GM21526 (cell line): ENCODE measurements around the gene TMEM138.

ENCODE experiments used
- ATAC-seq: cut with Tn5 transposase; IDR thresholded peaks from one replicate; pipeline ENCODE4 v1.9.1; 2021; ENCODE audit warnings: moderate library complexity; ENCODE audit not compliant: unreplicated experiment, low FRiP score

The TMEM138 gene

DNA sequence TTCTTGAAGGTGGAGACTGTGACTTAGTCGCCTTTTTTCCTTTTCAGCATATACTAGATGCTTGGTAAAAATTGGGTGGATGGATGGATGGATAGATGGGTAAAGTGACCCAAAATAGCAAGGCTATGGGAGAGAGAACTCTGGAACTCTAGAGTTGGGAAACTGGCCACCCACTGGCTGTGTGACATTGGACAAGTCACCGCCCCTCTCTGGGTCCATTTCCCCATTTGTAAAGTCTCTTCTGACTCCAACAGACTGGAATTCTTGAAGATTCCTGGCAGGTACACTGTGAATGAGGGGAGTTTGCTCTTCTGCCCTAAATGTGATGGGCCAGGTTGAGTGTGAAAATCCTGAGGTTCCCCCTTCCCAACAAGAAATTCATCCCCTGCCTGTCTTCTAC lies 21.2 kb upstream of the TMEM138 start:
- ATAC-seq: no peak

DNA sequence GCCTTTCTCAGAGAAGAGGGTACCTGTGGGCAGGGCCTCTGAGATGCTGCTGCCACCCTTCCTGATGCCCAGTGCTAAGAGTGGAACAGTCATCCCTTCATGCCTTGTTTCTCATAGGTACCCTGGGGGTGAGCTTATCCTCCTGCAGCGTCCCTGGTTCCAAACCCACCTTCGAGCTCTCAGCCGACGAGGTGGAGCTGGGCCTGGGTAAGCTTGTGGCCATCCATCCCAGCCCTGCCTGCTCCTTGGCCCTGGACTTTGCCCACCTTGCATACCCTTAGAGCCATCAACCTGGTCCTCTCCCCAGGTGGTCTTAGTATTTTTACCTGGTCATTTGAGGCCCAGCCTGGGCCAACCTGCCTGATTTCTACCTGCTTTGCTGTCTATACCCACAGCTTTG lies 20.5 kb upstream of the TMEM138 start:
- ATAC-seq: no peak

DNA sequence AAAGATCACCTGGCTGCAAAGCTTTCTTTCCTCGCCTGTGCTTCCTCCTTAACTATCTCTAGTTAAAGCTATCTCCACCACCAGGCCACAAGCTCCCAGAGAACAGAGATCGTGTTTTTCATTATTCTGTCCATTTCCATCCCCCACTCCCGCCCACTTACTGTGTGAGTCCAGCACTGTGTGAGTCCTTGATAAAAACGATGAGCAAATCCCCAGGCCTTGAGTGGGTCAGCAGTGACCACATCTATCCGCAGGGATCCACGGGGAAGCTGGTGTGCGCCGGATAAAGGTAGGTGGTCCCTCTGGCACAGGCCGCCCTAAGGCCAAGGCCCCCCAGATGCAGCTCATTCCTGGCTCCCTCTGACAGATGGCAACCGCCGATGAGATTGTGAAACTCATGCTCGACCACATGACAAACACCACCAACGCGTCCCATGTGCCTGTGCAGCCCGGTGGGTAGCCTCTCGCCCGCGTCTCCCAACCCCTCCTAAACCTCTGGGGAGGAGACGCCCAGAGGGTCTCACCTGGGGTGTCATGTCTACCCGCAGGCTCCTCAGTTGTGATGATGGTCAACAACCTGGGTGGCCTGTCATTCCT lies 19.9 kb upstream of the TMEM138 start:
- ATAC-seq: no peak

DNA sequence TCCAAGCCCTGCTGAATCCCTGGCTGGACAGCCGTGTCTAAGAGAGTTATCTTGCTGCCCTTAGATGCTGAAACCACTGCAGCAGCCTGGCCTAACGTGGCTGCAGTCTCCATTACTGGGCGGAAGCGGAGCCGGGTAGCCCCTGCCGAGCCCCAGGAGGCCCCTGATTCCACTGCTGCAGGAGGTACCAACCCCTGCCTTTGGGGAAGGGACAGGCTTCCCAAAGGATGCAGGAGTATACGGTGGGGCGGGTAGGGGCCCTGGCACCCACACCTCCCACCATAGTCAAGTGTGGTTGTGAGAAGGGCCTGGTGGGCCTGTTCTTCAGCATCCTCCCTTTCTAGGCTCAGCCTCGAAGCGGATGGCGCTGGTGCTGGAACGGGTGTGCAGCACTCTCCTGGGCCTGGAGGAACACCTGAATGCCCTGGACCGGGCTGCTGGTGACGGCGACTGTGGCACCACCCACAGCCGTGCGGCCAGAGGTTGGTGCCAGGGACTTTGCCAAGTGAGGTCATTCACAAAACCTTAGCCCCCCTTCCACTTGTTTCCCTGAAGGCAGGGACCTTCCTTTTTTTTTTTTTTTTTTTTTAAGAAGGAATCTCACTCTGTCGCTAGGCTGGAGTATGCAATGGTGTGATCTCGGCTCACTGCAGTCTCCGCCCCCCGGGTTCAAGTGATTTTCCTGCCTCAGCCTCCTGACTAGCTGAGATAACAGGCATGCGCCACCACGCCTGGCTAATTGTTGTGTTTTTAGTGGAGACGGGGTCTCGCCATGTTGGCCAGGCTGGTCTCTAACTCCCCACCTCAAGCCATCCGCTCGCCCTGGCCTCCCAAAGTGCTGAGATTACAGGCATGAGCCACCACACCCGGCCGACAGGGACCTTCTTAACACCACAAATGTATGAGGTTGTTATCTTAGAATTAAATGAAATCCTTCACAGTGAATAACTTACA lies 18.1 kb upstream of the TMEM138 start:
- no peak for ATAC-seq

DNA sequence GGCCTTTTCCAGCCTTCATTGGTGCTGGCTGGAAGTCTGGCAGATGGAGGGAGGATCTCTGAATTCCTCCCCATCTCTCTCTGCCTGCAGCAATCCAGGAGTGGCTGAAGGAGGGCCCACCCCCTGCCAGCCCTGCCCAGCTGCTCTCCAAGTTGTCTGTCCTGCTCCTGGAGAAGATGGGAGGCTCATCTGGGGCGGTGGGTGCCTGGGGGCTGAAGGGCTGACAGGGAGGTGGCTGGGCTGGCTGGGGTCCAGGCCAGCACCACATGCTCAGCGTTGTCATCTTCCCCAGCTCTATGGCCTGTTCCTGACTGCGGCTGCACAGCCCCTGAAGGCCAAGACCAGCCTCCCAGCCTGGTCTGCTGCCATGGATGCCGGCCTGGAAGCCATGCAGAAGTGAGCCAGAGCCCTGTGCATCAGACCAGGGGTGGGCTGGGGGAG lies 17.0 kb upstream of the TMEM138 start:
- ATAC-seq: no peak

DNA sequence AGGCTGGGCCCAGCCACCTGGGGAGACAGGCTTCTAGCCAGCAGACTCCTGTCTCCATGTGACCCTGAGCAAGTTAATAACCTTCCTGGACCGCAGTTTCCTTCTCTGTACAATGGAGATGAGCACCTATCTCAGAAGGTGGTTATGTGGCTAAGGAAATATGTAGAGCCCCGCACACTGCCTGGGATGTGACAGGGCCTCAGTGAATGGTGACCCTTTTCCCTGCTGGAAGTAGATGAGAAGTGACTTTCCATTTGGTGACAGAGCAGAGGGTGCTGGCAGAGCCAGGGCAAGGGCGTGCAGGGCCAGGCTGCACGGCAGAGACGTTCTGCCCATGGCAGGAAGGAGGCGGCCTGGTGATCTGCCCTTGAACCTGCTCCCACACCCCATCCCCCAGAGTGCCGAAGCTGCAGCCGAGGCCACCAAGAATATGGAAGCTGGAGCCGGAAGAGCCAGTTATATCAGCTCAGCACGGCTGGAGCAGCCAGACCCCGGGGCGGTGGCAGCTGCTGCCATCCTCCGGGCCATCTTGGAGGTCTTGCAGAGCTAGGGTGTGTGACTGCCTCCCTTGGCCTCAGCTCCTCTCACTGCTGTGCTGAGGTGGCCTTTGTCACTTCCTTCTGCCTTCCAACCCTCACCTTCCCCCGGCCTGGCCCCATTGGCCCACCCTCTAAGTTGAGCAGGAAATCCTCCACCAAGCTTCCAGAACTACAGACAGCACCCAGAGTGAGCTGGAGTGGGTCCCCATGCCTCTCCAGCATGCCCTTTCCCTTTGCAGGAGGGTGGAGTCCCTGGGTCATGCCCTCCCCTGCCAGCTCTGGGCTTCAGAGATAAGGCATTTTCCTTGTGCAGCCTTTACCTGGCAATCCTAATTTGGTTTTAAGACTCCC lies 16.0 kb upstream of the TMEM138 start:
- ATAC-seq: no peak

DNA sequence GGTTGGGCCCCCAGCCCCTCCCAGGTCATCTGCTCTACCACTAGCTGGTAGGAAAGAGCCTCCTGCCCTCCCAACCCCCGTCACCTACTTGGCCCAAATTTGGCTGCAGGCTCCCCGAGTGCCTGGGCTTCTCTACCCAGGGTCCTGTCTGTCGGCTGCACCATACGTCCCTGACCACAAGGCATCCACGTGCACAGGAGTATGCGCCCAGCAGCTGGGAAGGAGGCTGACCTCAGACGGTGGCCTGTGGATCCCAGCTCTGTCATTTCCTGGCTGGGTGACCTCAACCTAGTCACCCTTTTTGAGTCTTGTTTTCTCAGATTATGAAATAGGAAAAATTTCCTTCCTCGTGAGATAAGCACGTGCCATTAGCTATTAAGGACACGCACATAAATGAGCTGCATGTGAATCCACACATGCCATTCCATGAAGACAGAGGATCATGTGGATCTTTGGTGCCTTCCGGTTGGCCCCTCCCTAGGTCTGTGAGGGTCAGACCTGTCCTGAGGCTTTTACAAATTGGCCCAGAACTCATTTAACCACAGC lies 14.2 kb upstream of the TMEM138 start:
- no peak for ATAC-seq

DNA sequence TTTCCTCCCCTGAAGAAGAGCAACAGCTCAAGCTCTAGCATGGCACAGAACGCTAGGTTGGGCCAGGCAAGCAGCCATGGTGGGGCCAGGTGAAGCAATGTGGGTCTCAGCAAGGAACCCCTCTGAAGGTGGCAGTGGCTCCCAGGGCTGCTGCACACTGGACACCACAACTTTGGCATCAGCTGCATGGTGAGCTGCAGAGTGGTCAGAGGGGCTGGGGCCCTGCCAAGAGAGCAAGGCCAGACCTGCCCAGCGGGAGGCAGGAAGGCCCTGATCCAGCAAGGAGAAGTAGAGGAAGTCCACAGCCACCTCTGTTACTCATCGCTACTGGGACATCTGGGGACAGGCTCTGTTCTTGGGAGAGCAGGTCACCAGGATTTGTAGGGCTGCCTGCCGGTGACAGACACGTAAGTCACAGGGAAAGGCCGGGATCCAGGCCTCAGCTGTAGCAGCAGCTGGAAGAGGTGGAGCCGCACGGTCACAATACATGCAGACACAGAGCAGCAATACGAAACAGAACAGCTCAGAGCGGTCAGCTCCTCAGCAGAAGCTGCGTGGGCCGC lies 12.9 kb upstream of the TMEM138 start:
- no peak for ATAC-seq

- ATAC-seq: no peak
Measured at GRCh38 chr11:61349916-61350315, 12.3 kb upstream of the TMEM138 start.

- ATAC-seq: no peak
Measured at GRCh38 chr11:61350336-61350735, 11.8 kb upstream of the TMEM138 start.

DNA sequence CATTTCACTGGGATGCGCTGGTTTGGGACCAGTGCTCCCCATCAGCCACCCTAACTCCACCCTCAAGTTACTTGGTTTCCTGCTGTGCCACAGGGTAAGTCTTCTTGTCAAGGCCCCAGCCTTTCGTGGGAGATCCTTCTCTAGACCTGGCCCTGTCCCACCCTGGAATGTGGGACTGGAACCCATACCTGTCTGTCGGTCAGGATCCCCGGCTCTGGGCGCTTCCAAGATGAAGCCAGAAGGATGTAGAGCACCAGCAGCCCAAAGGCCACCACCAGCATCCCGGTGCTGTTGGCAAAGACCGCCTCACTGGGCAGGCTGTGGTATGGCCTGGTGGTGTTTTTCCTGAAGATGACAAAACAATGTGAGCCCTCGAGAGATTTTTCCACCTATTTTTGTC lies 11.4 kb upstream of the TMEM138 start:
- no peak for ATAC-seq

- ATAC-seq: no peak
Measured at GRCh38 chr11:61352038-61352437, 10.1 kb upstream of the TMEM138 start.

DNA sequence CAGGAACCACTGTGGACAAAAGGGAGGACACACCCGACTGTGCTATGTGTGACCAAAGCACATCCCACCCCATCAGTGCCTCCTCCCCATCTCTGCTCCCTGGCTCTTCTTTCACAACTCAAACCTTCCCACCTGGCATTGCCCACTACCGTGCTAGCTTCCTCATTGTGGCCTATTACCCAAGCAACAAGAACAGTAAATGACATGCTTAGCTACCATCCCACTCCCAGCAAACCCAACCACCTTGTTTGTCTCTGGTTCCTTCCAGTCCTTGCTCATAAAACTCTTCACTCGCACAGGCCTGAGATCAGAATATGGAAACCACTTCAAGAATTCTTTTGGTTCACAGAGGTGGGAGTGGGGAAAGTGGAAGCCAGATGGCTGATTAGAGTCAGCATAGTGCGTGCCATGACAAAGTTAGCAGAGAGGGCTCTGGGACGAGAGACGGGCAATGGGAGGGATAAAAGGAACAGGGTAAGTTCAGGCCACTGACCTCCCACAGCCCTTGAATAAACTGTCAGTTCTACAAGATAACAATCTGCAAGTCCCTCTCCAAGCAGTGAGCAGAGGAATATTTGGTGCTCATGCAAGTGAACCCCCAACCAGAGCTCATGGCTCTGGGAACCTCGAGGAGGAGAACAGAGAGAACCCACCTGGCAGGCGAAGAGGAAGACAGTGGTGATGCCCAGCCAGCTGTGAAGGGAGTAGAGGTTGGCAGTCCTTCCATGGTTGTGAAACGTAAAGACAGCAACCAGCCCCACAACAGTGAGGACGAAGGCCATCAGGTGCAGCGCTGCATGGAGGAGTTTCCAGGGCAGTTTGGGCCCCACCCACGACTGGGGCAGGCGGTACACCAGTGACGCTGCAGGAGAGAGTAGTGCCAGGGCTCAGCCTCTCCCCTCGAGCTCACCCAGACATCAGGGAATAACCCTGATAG lies 8.8 kb upstream of the TMEM138 start:
- no peak for ATAC-seq

GRCh38 chr11:61354208-61354607 lies 8.0 kb upstream of the TMEM138 start:
- no peak for ATAC-seq

- ATAC-seq: no peak
Measured at GRCh38 chr11:61356706-61357105, 5.5 kb upstream of the TMEM138 start.

DNA sequence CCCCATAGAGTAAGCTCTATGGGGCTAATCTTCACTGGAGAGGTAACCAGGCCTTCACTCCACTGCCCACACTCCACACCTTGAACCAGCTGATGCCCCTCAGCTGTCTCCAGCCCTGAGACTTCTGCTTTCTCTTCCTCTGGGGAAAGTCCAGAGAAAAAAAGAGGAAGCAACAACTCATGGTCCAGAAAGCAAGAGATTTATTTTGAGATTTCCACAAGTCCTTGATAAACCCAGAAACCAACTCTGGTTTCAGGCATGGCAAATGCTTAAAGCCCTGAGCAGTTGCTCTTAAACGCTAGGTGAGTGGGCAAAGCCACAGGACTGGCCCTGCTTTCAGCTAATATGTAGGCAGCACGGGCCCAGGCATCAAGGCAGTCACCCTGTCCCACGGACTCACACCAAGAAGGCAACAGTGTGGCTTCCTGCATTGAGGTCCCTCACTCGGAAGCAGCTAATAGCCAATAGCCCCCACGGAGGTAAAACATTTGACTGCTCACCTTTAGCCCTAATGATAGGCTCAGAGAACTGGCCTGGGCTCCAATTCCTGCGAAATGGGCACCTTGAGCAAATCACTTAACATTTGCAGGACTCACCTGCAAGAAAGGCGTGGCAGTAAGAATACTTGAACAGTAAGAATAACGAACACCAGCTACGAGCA lies 4.8 kb upstream of the TMEM138 start:
- ATAC-seq: peak; percentile 34

GRCh38 chr11:61357894-61358239 lies 4.3 kb upstream of the TMEM138 start:
- no peak for ATAC-seq

GRCh38 chr11:61358566-61358965 lies 3.6 kb upstream of the TMEM138 start:
- ATAC-seq: no peak

DNA sequence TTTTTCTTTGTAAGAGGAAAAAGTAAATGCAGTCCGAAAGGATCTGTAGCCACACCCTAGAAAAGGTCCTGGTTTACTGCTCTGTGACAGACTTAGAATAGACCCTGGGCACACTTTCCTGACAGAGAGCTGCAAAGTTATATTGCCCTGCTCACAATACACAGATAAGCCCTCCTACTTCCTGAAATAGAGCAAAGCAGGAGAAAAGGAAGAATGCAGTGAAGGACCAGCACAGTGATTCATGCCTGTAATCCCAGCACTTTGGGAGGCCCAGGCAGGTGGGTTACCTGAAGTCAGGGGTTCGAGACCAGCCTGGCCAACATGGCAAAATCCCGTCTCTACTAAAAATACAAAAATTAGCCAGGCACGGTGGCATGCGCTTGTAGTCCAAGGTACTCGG lies 2.7 kb upstream of the TMEM138 start:
- ATAC-seq: no peak
